GM21360 (cell line): ENCODE measurements around the gene DZANK1.
"Not testable (repeated sequence)": the region's sequence is repeated elsewhere in the genome, so short reads cannot be mapped to it uniquely, and the experiment has no call there.

Experiments used
- ATAC-seq: cut with Tn5 transposase; IDR thresholded peaks from one replicate; pipeline ENCODE4 v1.9.1; 2021; ENCODE audit warnings: mild to moderate bottlenecking, moderate library complexity; ENCODE audit not compliant: unreplicated experiment

DZANK1 gene

GRCh38 chr20:18440403-18440802 is 26.4 kb downstream of the DZANK1 start:
- ATAC-seq = no peak

DNA sequence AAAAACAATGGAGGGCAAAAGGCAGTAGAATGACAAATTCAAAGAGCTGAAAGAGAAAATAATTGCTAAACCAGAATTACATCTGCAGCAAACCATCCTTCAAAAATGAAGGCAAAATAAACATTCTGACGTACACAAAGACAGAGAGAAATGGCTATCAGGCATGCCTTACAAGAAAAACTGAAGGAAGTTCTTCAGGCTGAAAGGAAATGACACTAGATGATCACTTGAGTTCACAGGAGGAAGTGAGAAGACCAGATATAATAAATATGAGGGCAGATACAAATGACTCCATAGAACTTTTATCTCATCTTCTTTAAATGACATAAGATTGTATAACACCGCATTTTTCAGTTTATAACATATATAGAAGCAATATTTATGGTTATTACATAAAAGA is 30.0 kb downstream of the DZANK1 start:
- ATAC-seq = no peak

GRCh38 chr20:18431206-18431605 is 35.6 kb downstream of the DZANK1 start:
- ATAC-seq = no peak

GRCh38 chr20:18430172-18430826 is 36.5 kb downstream of the DZANK1 start:
- no peak for ATAC-seq

- no peak for ATAC-seq
Measured at GRCh38 chr20:18428490-18429173, 38.2 kb downstream of the DZANK1 start.

DNA sequence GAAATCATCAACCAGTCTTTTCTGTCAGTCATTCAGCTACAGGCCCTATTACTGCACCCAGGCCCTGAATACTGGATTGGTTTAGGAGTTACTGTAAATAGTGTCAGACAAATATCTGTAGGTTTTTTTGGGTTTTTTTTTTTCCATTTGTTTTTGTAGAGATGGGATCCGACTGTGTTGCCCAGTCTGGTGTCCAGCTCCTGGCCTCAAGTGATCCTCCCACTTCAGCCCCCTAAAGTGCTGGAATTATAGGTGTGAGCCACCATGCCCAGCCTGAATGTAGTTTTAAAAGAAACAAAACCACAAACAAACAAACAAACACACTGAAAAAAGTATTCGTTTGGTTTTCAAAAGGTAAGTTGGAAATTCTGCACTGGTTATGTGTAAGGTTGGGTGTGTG is 39.6 kb downstream of the DZANK1 start:
- no peak for ATAC-seq

GRCh38 chr20:18421608-18422007 is 45.2 kb downstream of the DZANK1 start:
- no peak for ATAC-seq

GRCh38 chr20:18416486-18416885 is 50.3 kb downstream of the DZANK1 start:
- ATAC-seq = no peak

- no peak for ATAC-seq
Measured at GRCh38 chr20:18414140-18414539, 52.7 kb downstream of the DZANK1 start.

GRCh38 chr20:18412221-18412901 is 54.5 kb downstream of the DZANK1 start:
- no peak for ATAC-seq

GRCh38 chr20:18405826-18406225 is 61.0 kb downstream of the DZANK1 start:
- no peak for ATAC-seq

DNA sequence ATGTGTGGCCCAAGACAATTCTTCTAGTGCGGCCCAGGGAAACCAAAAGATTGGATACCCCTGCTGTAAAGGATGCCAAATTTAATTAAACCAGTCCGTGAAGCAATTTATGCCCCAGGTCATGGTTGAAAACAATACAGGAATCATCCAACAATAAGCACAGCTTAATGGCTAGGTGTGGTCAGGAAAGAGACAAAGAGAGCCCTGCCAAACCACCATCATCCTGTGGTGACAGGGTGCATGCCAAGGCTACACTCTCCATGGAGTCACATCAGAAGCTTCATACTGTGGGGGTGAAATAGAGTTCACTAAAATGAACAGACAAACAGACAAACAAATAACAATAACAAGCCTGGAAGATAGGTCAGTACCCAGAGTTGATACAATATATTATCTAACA is 62.7 kb downstream of the DZANK1 start:
- ATAC-seq = no peak

DNA sequence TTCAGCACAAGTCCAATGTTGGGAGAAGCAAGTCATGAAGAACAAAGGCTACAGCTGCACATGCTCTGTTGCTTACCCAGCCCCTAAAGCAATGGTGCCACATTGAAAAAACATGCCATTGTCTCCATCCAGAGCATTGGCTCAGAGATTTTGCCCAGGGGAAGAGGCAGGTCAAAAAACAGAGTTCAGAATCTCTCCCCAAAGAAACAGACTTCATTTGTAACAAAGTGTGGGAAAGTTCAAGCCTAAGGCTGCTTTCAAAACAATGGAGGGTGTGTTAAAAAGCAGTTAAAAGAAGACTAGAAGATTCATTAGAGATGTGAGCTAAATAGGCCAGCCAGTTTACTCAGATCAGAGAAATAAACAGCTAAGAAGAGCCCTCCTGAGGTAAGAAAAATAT is 63.6 kb downstream of the DZANK1 start:
- ATAC-seq = no peak

GRCh38 chr20:18401305-18401704 is 65.5 kb downstream of the DZANK1 start:
- no peak for ATAC-seq

DNA sequence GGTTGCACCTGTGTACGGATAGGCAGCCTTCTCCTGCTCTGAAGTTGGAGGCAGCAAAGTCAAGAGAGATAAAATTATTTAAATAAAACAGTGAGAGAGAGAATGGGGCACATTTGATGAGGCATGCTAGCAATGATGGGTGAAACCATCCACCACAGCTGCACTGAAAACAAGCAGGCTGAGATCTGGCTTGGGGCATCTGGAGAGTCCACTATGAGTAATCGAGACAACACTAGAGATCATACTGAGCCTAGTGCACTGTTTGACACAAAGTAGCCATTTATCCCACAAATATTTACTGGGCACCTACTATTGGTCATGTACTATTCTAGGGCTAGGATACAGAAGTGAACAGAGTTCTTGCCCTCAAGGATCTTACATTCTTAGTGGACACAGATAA is 66.4 kb downstream of the DZANK1 start:
- no peak for ATAC-seq

GRCh38 chr20:18398713-18399112 is 68.1 kb downstream of the DZANK1 start:
- ATAC-seq = not testable (repeated sequence)

- no peak for ATAC-seq
Measured at GRCh38 chr20:18397030-18397429, 69.8 kb downstream of the DZANK1 start.

GRCh38 chr20:18395544-18395943 is 71.3 kb downstream of the DZANK1 start:
- ATAC-seq = no peak

GRCh38 chr20:18394363-18394762 is 72.5 kb downstream of the DZANK1 start:
- no peak for ATAC-seq

DNA sequence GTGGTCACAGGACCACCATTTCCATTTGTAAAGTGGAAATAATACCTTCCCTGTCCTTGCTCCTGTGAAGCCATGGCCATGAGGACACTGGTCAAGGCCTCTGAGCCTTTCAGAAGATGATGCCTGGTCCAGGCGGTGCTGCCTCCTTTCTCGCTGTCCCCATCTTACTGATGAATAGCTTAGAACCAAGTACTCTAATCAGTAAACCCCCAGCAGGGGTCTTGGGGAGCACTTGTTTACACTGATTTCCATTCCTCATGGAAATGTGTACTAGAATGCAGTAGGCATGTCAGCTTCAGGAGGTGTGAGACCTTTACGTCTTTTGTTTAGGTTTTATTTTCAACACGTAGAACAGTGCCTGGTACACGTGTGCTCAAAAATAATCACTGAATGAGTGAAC is 75.1 kb downstream of the DZANK1 start:
- no peak for ATAC-seq

DNA sequence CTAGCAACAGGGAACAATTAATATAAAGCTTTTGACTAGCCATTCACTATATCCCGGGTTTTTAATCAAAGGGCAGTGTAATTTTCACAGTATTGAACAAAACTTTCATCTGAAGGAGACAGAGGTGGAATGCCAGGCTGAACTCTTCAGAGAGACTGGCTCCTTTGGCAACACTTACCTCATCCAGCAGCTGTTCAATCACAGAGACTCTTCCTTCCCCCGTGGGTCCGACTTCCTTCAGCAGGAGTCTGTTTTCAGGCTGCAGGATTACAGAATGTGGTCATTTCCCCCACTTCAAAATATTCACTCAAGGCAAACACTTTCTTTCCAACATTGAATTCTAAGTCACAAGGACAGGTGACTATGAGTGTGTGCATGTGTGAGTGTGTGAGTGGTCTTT is 76.6 kb downstream of the DZANK1 start:
- ATAC-seq = no peak

- ATAC-seq = no peak
Measured at GRCh38 chr20:18388860-18389259, 78.0 kb downstream of the DZANK1 start.
